ENCODE data around the gene AKR1B15.

The AKR1B15 gene

GRCh38 chr7:134619627-134620331 is 70.9 kb downstream of the AKR1B15 start:
- no peak for DNase-seq

GRCh38 chr7:134622303-134622995 is 73.5 kb downstream of the AKR1B15 start:
- DNase-seq = no peak

- no peak for DNase-seq
Measured at GRCh38 chr7:134623193-134623592, 74.3 kb downstream of the AKR1B15 start.

- no peak for DNase-seq
Measured at GRCh38 chr7:134625550-134625949, 76.6 kb downstream of the AKR1B15 start.

- no peak for DNase-seq
Measured at GRCh38 chr7:134627109-134627774, 78.3 kb downstream of the AKR1B15 start.

- no peak for DNase-seq
Measured at GRCh38 chr7:134627775-134628153, 78.9 kb downstream of the AKR1B15 start.

- no peak for DNase-seq
Measured at GRCh38 chr7:134629445-134629844, 80.5 kb downstream of the AKR1B15 start.

Measured in activated CD4-positive, alpha-beta T cell treated with anti-CD3 and anti-CD28 coated beads for 48 hours (primary cell).